ENCODE data around the gene MBTPS2. TPM values are rescaled to one million over a fixed set of nuclear protein-coding genes. Genes with fewer than 3 reads are reported as not detected.

Gene MBTPS2
- 10 to 100 TPM in 1 of 4 donors, 1 to 10 TPM in 3; 7.5 to 10.8 (median 8.4) TPM for total RNA-seq

DNA sequence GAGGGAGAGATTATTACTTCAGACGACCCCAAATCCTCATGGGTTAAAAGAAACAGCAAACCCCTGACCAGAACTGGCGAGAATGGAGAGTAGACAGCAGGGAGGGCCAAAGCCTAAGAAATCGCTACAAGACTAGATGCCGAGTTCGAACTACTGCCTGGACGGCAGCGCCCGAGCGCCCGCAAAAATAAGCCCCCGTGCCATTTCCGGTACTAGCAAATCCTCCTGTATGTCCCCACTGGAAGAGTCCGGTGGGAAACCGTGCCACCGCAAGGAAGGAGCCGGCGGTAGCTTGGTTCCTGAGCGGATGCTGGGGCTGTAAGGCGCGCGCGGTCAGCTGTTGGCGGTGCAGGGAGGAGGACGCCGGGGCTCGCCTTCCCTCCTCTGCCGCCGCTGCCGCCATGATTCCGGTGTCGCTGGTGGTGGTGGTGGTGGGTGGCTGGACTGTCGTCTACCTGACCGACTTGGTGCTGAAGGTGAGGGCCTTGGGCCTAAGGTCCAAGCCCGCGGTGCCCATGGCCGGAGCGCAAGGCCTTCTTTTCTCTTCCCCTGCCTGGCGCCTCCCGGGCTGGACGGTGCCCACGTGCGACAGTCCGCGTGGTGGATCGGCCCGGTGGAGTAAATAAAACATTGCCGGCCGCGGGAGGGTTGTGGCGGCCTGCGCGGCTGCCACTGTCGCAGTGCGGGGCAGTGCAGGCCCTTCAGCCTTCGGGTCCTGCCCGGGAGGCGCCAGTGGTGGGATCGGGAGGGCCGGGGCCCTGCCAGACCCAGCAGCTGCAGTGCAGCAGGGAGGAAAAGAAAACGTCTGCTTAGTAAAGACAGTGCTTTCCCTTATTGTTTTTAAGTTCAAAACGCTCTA is at the start of gene MBTPS2:
Gene MBTPS2, plus strand, starts transcription at position 284 of the 859 bp plus-strand sequence. Its CDS starts 118 bp downstream, at position 402.
- H3K27ac ChIP-seq (replicated peaks in 1 of 4), result peak within 1 kb of the TSS; percentile 75 to 84 (median 80)
- WGBS, result 45% methylated on average over 26 of the region's 61 CpGs
- intact Hi-C loops (cut with DNase I), result loop anchor here (10.0 kb wide), 2 partner anchors 95 to 135 kb away; no protein-coding TSS in a partner anchor

DNA sequence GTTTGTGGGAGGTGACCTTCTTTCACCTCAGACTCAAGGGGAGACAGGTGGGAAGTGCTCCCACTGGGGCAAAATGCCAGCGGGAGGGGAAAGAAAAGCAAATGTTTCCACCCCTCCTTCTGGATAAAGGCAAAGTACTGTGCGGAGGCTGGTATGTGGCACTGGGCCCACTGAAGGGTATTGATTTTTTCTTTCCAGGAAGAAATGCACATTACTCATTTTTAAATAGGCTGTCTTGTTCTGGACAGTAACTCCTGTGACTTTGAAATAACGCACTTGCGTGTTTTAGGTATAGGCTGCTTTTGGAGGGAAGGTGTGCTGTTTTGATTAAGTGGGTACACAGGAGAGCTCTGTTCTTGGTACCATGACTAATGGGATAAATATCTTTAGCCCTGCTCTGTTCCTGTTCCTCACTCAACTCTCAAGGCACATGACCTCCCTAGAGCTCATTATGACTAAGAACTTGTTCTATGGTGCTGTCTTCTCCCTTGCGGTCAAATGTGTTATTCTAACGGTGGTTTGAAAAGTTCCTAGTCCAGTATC is 40.7 kb upstream of the MBTPS2 start:
- H3K27ac ChIP-seq (replicated peaks in 1 of 4), result no peak overlapping the region
- intact Hi-C loops (cut with DNase I), result no loop called here
- 68% methylated on average over 6 of the region's 6 CpGs for WGBS

More for the DNA sequence above, at the start of gene MBTPS2:
- Histone ChIP-seq H3K4me1 (peaks cover 3 to 17% (median 11%) of the 10 kb centered on the region in 4 donors), H3K9me3 (no peaks in the 10 kb centered on the region), H3K36me3 (peaks cover 0 to 10% (median 0%) of the 10 kb centered on the region in 4 donors), H3K4me3 (peak within 1 kb of the TSS; percentile 67 to 80 (median 69)), H3K27me3 (no peaks in the 10 kb centered on the region)
- TF ChIP-seq, protein P1, sequence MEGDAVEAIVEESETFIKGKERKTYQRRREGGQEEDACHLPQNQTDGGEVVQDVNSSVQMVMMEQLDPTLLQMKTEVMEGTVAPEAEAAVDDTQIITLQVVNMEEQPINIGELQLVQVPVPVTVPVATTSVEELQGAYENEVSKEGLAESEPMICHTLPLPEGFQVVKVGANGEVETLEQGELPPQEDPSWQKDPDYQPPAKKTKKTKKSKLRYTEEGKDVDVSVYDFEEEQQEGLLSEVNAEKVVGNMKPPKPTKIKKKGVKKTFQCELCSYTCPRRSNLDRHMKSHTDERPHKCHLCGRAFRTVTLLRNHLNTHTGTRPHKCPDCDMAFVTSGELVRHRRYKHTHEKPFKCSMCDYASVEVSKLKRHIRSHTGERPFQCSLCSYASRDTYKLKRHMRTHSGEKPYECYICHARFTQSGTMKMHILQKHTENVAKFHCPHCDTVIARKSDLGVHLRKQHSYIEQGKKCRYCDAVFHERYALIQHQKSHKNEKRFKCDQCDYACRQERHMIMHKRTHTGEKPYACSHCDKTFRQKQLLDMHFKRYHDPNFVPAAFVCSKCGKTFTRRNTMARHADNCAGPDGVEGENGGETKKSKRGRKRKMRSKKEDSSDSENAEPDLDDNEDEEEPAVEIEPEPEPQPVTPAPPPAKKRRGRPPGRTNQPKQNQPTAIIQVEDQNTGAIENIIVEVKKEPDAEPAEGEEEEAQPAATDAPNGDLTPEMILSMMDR (IDR thresholded peaks at IDR 0.05), result peak; percentile 9 to 15 (median 12)
- TF ChIP-seq EP300 (IDR thresholded peaks at IDR 0.05) (no peak), POLR2A (IDR thresholded peaks at IDR 0.05; ENCODE audit: low read depth) (peak; percentile 7), POLR2AphosphoS5 (IDR thresholded peaks at IDR 0.05) (peak; percentile 79 to 84)
- DNase-seq (ENCODE audit: extremely low spot score), result peak; percentile 94

DNA sequence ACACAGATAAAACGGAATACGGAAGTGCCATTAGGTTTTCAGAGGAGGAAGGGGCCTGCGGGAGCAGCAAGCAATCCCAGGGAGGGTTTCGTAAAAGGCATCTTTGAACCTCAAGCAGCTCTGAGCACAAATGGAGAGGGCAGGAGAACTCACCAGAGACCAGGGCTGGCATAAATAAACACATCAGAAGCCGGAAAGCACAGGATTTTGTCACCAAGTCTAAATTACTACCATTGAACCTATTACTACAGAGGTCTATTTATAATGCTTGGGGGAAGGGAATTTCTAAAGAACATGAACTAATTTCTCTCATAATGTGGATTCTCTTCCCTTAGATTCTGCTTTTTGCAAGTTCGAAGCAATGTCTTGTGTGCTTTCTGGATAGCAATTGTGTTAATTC is 39.6 kb upstream of the MBTPS2 start:
- peaks cover 0 to 19% (median 12%) of the 10 kb centered on the region in 4 donors for H3K4me1 ChIP-seq
- intact Hi-C loops (cut with DNase I), result no loop called here
- 76% methylated on average over 6 of the region's 6 CpGs for WGBS
- DNase-seq (ENCODE audit: extremely low spot score), result no peak
- no peak for TF ChIP-seq EP300 (IDR thresholded peaks at IDR 0.05)
- TF ChIP-seq POLR2A (IDR thresholded peaks at IDR 0.05; ENCODE audit: low read depth), result no peak
- TF ChIP-seq, protein P1 (IDR thresholded peaks at IDR 0.05), result no peak
- no peak for TF ChIP-seq POLR2AphosphoS5 (IDR thresholded peaks at IDR 0.05)
- H3K4me3 ChIP-seq, result no peak overlapping the region
- H3K27me3 ChIP-seq, result no peaks in the 10 kb centered on the region
- no peaks in the 10 kb centered on the region for H3K36me3 ChIP-seq
- H3K27ac ChIP-seq (replicated peaks in 1 of 4), result no peak overlapping the region
- no peaks in the 10 kb centered on the region for H3K9me3 ChIP-seq

More for the DNA sequence above, 40.7 kb upstream of the MBTPS2 start:
- Histone ChIP-seq H3K4me1 (peaks cover 0 to 19% (median 12%) of the 10 kb centered on the region in 4 donors), H3K4me3 (no peak overlapping the region), H3K27me3 (no peaks in the 10 kb centered on the region), H3K9me3 (no peaks in the 10 kb centered on the region), H3K36me3 (no peaks in the 10 kb centered on the region)
- TF ChIP-seq EP300 (IDR thresholded peaks at IDR 0.05) (no peak), POLR2AphosphoS5 (IDR thresholded peaks at IDR 0.05) (no peak)
- TF ChIP-seq, protein P1 (IDR thresholded peaks at IDR 0.05), result no peak
- no peak for DNase-seq (ENCODE audit: extremely low spot score)

DNA sequence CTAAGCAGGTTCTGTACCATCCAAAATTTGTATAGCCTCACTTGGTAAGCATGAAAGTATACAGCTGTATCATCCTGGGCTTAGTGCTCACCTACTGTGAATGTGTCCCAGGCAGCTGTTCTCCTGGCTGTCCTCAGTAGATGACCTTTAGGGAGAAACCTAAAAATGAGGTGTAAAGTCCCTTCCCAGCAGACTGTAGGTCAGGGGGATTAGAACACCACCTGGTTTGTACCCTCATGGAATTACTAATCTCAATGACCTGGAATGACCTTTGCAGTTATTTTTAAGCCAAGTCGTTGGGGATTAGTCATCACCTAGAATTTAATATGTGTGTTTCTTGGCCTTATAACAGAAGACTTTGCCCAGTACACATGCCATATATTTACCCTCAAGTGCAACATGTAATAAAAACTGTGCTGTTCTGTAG is 39.1 kb upstream of the MBTPS2 start:
- TF ChIP-seq POLR2A (IDR thresholded peaks at IDR 0.05; ENCODE audit: low read depth) (no peak), EP300 (IDR thresholded peaks at IDR 0.05) (no peak), POLR2AphosphoS5 (IDR thresholded peaks at IDR 0.05) (no peak)
- TF ChIP-seq, protein P1 (IDR thresholded peaks at IDR 0.05), result no peak

More for the DNA sequence above, 39.1 kb upstream of the MBTPS2 start:
- Histone ChIP-seq H3K4me1 (peaks cover 0 to 19% (median 12%) of the 10 kb centered on the region in 4 donors), H3K27ac (replicated peaks in 1 of 4) (no peak overlapping the region), H3K4me3 (no peak overlapping the region), H3K9me3 (no peaks in the 10 kb centered on the region), H3K27me3 (no peaks in the 10 kb centered on the region), H3K36me3 (no peaks in the 10 kb centered on the region)
- intact Hi-C loops (cut with DNase I), result no loop called here
- DNase-seq (ENCODE audit: extremely low spot score), result no peak
- WGBS, result 11% methylated on average over 1 of the region's 1 CpG
